GM23338 (cell line): Measurements from ENCODE around the gene TLCD3A.

Experiments
- CREB1 ChIP-seq: fragments of 250-450 bp; sonication (Bioruptor Pico); IDR thresholded peaks from 2 replicates; pipeline ENCODE4 v1.5.0; 2020; ENCODE audit warnings: low read depth, mild to moderate bottlenecking, moderate library complexity
- EZH2 ChIP-seq: fragments of 200-600 bp; sonication (generic); IDR thresholded peaks from one replicate; pipeline ENCODE4 v1.8.0; 2017; ENCODE audit warnings: antibody characterized with exemption, mild to moderate bottlenecking, low read depth; ENCODE audit not compliant: unreplicated experiment
- EZH2phosphoT487 ChIP-seq: fragments of 200-600 bp; sonication (generic); IDR thresholded peaks from one replicate; pipeline ENCODE4 v1.8.1; 2018; ENCODE audit warnings: antibody characterized with exemption; ENCODE audit not compliant: unreplicated experiment
- JUNB ChIP-seq: IDR thresholded peaks from one replicate; pipeline ENCODE4 v1.6.1; 2016; ENCODE audit warnings: antibody characterized with exemption; ENCODE audit not compliant: unreplicated experiment
- POLR2AphosphoS5 ChIP-seq: IDR thresholded peaks from 2 replicates; pipeline ENCODE4 v1.6.1; 2016; ENCODE audit warnings: antibody characterized with exemption, low read depth
- ZNF331 ChIP-seq: fragments of 250-450 bp; sonication (Bioruptor Pico); IDR thresholded peaks from 2 replicates; pipeline ENCODE4 v1.5.0; 2020; ENCODE audit warnings: low read depth, mild to moderate bottlenecking, moderate library complexity
- TF ChIP-seq, protein P1 (sequence below), 2 experiments: fragments of 200-600 bp in 1 of 2; sonication (generic) in 1 of 2; conservative IDR thresholded peaks; 2 replicates each; pipeline versions ENCODE4 v1.5.1 to v1.6.1; 2016 to 2017; ENCODE audit warnings: antibody characterized with exemption in 2 of 2, low read depth in 2 of 2, mild to moderate bottlenecking in 2 of 2, moderate library complexity in 1 of 2
- TF ChIP-seq, protein P2 (sequence below): IDR thresholded peaks from one replicate; pipeline ENCODE4 v1.6.1; 2018; ENCODE audit warnings: antibody characterized with exemption; ENCODE audit not compliant: unreplicated experiment
- TF ChIP-seq, protein P3 (sequence below): IDR thresholded peaks from 2 replicates; pipeline ENCODE4 v1.6.1; 2016; ENCODE audit warnings: antibody characterized with exemption

DNA sequence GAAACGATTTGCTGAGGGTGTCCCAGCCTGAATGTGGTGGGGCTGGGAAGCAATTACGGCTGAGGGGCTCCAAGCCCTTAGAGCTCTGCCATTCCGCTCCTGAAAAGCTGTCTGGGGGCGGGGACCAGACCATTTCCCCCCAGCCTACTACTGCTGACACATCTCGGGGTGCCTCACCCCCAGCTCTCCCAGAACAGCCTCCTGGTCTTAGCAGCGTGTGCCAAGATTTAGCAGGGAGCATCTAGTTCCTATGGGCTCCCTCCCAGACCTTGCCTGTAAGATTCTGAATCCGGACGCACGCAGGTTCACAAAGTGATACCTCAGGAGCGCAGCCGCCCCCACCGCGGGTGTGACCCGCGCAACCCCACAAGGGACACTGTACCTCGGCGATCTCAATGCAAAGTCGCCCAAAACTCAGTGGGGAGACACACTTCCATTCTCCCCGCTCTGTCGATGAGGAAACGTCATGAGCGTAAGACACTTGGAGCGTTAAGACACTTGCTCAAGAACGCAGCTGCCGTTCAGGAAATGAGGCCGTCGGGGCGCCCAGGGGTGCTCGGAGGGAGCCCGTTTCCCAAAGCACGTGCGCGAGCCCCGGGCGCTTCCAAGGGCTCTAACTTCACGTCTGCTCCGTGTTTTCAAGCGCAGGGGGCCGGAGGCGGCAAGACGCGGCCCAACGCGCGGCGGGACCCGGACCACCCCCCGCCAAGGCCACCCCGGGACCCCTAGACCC is 19.0 kb downstream of the TLCD3A start:
- TF ChIP-seq, protein P1, sequence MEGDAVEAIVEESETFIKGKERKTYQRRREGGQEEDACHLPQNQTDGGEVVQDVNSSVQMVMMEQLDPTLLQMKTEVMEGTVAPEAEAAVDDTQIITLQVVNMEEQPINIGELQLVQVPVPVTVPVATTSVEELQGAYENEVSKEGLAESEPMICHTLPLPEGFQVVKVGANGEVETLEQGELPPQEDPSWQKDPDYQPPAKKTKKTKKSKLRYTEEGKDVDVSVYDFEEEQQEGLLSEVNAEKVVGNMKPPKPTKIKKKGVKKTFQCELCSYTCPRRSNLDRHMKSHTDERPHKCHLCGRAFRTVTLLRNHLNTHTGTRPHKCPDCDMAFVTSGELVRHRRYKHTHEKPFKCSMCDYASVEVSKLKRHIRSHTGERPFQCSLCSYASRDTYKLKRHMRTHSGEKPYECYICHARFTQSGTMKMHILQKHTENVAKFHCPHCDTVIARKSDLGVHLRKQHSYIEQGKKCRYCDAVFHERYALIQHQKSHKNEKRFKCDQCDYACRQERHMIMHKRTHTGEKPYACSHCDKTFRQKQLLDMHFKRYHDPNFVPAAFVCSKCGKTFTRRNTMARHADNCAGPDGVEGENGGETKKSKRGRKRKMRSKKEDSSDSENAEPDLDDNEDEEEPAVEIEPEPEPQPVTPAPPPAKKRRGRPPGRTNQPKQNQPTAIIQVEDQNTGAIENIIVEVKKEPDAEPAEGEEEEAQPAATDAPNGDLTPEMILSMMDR (conservative IDR thresholded peaks at IDR 0.05; ENCODE audit: low read depth in 2 of 2): no peak
- TF ChIP-seq POLR2AphosphoS5 (no peak), EZH2 (no peak), EZH2phosphoT487 (no peak), JUNB (no peak), CREB1 (CRISPR knock-in tag) (no peak), ZNF331 (no peak)
- TF ChIP-seq, protein P2, sequence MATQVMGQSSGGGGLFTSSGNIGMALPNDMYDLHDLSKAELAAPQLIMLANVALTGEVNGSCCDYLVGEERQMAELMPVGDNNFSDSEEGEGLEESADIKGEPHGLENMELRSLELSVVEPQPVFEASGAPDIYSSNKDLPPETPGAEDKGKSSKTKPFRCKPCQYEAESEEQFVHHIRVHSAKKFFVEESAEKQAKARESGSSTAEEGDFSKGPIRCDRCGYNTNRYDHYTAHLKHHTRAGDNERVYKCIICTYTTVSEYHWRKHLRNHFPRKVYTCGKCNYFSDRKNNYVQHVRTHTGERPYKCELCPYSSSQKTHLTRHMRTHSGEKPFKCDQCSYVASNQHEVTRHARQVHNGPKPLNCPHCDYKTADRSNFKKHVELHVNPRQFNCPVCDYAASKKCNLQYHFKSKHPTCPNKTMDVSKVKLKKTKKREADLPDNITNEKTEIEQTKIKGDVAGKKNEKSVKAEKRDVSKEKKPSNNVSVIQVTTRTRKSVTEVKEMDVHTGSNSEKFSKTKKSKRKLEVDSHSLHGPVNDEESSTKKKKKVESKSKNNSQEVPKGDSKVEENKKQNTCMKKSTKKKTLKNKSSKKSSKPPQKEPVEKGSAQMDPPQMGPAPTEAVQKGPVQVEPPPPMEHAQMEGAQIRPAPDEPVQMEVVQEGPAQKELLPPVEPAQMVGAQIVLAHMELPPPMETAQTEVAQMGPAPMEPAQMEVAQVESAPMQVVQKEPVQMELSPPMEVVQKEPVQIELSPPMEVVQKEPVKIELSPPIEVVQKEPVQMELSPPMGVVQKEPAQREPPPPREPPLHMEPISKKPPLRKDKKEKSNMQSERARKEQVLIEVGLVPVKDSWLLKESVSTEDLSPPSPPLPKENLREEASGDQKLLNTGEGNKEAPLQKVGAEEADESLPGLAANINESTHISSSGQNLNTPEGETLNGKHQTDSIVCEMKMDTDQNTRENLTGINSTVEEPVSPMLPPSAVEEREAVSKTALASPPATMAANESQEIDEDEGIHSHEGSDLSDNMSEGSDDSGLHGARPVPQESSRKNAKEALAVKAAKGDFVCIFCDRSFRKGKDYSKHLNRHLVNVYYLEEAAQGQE: no peak
- TF ChIP-seq, protein P3, sequence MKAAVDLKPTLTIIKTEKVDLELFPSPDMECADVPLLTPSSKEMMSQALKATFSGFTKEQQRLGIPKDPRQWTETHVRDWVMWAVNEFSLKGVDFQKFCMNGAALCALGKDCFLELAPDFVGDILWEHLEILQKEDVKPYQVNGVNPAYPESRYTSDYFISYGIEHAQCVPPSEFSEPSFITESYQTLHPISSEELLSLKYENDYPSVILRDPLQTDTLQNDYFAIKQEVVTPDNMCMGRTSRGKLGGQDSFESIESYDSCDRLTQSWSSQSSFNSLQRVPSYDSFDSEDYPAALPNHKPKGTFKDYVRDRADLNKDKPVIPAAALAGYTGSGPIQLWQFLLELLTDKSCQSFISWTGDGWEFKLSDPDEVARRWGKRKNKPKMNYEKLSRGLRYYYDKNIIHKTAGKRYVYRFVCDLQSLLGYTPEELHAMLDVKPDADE: no peak
